Astrocyte (in vitro differentiated cells and primary cell): ENCODE results near the gene ARHGEF10L. TPM values are rescaled to one million over a fixed set of nuclear protein-coding genes. Genes with fewer than 3 reads are reported as not detected.

ENCODE experiments used
- DNase-seq: peaks from one replicate; pipeline ENCODE4 v3.0.0-alpha.2; 2010; ENCODE audit warnings: low read depth
- FAIRE-seq: peaks from 2 replicates; lab custom pipeline; 2011; peaks lifted over from hg19 to GRCh38; lab: Jason Lieb, UNC
- H2AFZ ChIP-seq: 2 replicates; pipeline ENCODE4 v1.6.0; 2012; ENCODE audit warnings: low read depth, low read length, inconsistent platforms
- H3K27ac ChIP-seq: 2 replicates; pipeline ENCODE4 v1.5.1; 2011; ENCODE audit warnings: low read depth, low read length, inconsistent platforms
- H3K27me3 ChIP-seq: 2 replicates; pipeline ENCODE4 v1.6.0; 2011; ENCODE audit warnings: low read length, inconsistent platforms; ENCODE audit not compliant: insufficient read depth
- H3K36me3 ChIP-seq: 2 replicates; pipeline ENCODE4 v1.5.1; 2011; ENCODE audit warnings: low read length, inconsistent platforms; ENCODE audit not compliant: insufficient read depth
- H3K4me1 ChIP-seq: 2 replicates; pipeline ENCODE4 v1.5.1; 2011; ENCODE audit warnings: low read length, inconsistent platforms; ENCODE audit not compliant: insufficient read depth
- H3K4me2 ChIP-seq: 2 replicates; pipeline ENCODE4 v1.6.0; 2012; ENCODE audit warnings: low read length, inconsistent platforms
- H3K4me3 ChIP-seq: 2 replicates; pipeline ENCODE4 v1.5.1; 2011; ENCODE audit warnings: low read depth, mild to moderate bottlenecking, low read length, inconsistent platforms; ENCODE audit not compliant: insufficient read depth
- H3K79me2 ChIP-seq: 2 replicates; pipeline ENCODE4 v1.6.0; 2012; ENCODE audit warnings: mild to moderate bottlenecking, low read length, inconsistent platforms; ENCODE audit not compliant: insufficient read depth
- H3K9ac ChIP-seq: 2 replicates; pipeline ENCODE4 v1.6.0; 2012; ENCODE audit warnings: mild to moderate bottlenecking, low read length, inconsistent platforms
- H3K9me3 ChIP-seq: 2 replicates; pipeline ENCODE4 v1.5.1; 2012; ENCODE audit warnings: low read depth, mild to moderate bottlenecking, low read length, inconsistent platforms; ENCODE audit not compliant: insufficient read depth
- H4K20me1 ChIP-seq: 2 replicates; pipeline ENCODE4 v1.6.0; 2012; ENCODE audit warnings: low read length, inconsistent platforms; ENCODE audit not compliant: insufficient read depth
- H3K27ac Mint-ChIP-seq: one replicate; pipeline ENCODE4 v1.8.0; 2021; ENCODE audit warnings: mild to moderate bottlenecking, mixed read lengths; ENCODE audit not compliant: unreplicated experiment
- H3K27me3 Mint-ChIP-seq: one replicate; pipeline ENCODE4 v1.8.0; 2021; ENCODE audit warnings: low read depth, mixed read lengths; ENCODE audit not compliant: unreplicated experiment
- H3K36me3 Mint-ChIP-seq: one replicate; pipeline ENCODE4 v1.8.0; 2021; ENCODE audit warnings: low read depth, mixed read lengths; ENCODE audit not compliant: unreplicated experiment
- H3K4me1 Mint-ChIP-seq: one replicate; pipeline ENCODE4 v1.8.0; 2021; ENCODE audit warnings: low read depth, mixed read lengths; ENCODE audit not compliant: unreplicated experiment
- H3K4me3 Mint-ChIP-seq: one replicate; pipeline ENCODE4 v1.8.0; 2021; ENCODE audit warnings: mild to moderate bottlenecking, moderate library complexity, mixed read lengths; ENCODE audit not compliant: unreplicated experiment
- H3K9me3 Mint-ChIP-seq: one replicate; pipeline ENCODE4 v1.8.0; 2021; ENCODE audit warnings: mild to moderate bottlenecking, mixed read lengths; ENCODE audit not compliant: unreplicated experiment
- EZH2 ChIP-seq: IDR thresholded peaks from 2 replicates; pipeline ENCODE4 v1.6.1; 2012; ENCODE audit warnings: mild to moderate bottlenecking, low read length, inconsistent platforms; ENCODE audit not compliant: insufficient read depth
- total RNA-seq: library from RNA; stranded (reverse); gene quantifications from 2 replicates; pipeline ENCODE4 v1.2.1, GENCODE V29; 2021
- TF ChIP-seq, protein P1 (sequence below): IDR thresholded peaks from 2 replicates; pipeline ENCODE4 v1.5.1; 2011; ENCODE audit warnings: low read depth, mild to moderate bottlenecking, inconsistent platforms, low read length, moderate library complexity; ENCODE audit not compliant: insufficient read depth

Gene ARHGEF10L
- total RNA-seq, 1 donor from 2014 or later = 14.2 TPM

DNA sequence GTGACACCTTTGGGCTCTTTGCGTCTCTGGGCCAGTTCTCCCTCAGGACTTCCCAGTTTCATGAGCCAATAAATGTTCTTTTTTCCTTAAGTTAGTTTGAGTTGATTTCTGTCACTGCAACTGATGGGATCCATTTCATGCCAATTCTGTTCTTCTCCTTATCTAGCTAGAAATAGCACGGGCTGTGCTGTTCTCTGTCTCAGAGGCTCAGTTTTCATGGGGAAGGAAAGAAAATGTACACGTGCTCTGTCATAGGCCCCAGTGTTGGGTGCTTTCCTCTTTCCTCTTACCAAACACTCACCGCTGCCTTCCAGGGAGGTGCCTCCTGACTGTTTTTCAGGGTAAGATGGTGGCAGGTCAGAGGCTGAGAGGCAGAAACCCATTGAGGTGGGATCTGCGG, 172.4 kb downstream of the ARHGEF10L start:
- H3K79me2 ChIP-seq = no peaks in the 10 kb centered on the region
- TF ChIP-seq EZH2 = no peak
- TF ChIP-seq, protein P1, sequence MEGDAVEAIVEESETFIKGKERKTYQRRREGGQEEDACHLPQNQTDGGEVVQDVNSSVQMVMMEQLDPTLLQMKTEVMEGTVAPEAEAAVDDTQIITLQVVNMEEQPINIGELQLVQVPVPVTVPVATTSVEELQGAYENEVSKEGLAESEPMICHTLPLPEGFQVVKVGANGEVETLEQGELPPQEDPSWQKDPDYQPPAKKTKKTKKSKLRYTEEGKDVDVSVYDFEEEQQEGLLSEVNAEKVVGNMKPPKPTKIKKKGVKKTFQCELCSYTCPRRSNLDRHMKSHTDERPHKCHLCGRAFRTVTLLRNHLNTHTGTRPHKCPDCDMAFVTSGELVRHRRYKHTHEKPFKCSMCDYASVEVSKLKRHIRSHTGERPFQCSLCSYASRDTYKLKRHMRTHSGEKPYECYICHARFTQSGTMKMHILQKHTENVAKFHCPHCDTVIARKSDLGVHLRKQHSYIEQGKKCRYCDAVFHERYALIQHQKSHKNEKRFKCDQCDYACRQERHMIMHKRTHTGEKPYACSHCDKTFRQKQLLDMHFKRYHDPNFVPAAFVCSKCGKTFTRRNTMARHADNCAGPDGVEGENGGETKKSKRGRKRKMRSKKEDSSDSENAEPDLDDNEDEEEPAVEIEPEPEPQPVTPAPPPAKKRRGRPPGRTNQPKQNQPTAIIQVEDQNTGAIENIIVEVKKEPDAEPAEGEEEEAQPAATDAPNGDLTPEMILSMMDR = no peak

DNA sequence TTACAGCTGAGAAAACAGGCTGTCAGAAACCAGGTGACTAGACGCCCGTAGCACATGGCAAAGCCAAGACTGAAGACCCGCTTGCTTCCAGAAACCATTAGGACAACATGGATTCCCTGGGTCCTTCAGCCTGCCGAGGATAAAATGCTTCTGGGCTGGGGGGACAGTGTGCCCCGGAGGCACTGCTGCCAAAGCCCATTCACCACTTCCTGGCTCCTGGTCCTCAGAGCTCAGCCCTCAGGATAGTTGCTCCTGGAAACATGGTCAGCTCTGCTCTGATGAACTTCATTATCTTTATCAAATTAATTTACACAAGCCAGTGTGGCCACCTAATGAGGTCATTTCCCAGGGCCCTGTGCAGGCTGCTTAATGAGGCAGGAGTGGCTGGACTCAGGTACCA, 174.5 kb downstream of the ARHGEF10L start:
- TF ChIP-seq, protein P1 = no peak
- TF ChIP-seq EZH2 = no peak
- Histone ChIP-seq H3K27me3 (peaks cover 4% of the 10 kb centered on the region), H3K4me1 (no peaks in the 10 kb centered on the region), H2AFZ (no peak overlapping the region), H3K79me2 (no peaks in the 10 kb centered on the region), H3K27ac (no peak overlapping the region), H3K9me3 (no peaks in the 10 kb centered on the region), H3K9ac (no peak overlapping the region), H3K4me2 (no peak overlapping the region), H4K20me1 (no peaks in the 10 kb centered on the region), H3K4me3 (no peak overlapping the region), H3K36me3 (no peaks in the 10 kb centered on the region)
- Mint-ChIP-seq H3K27me3 (peaks cover 31% of the 10 kb centered on the region), H3K9me3 (no peaks in the 10 kb centered on the region), H3K4me1 (no peaks in the 10 kb centered on the region), H3K4me3 (no peak overlapping the region), H3K36me3 (no peaks in the 10 kb centered on the region), H3K27ac (no peak overlapping the region)
- no peak for DNase-seq
- FAIRE-seq = no peak

More for the DNA sequence above, 172.4 kb downstream of the ARHGEF10L start:
- H3K36me3 ChIP-seq = no peaks in the 10 kb centered on the region
- DNase-seq (no peak), FAIRE-seq (no peak)
- H3K4me1 ChIP-seq = no peaks in the 10 kb centered on the region
- H2AFZ ChIP-seq = no peak overlapping the region
- H3K27me3 ChIP-seq = peaks cover 4% of the 10 kb centered on the region
- H3K4me2 ChIP-seq = no peak overlapping the region
- peaks cover 28% of the 10 kb centered on the region for H3K27me3 Mint-ChIP-seq
- H3K4me3 Mint-ChIP-seq = no peak overlapping the region
- H4K20me1 ChIP-seq = no peaks in the 10 kb centered on the region
- no peak overlapping the region for H3K9ac ChIP-seq
- H3K27ac Mint-ChIP-seq = no peak overlapping the region
- H3K9me3 Mint-ChIP-seq = no peaks in the 10 kb centered on the region
- H3K36me3 Mint-ChIP-seq = no peaks in the 10 kb centered on the region
- H3K9me3 ChIP-seq = no peaks in the 10 kb centered on the region
- no peak overlapping the region for H3K27ac ChIP-seq
- H3K4me1 Mint-ChIP-seq = no peaks in the 10 kb centered on the region
- no peak overlapping the region for H3K4me3 ChIP-seq

DNA sequence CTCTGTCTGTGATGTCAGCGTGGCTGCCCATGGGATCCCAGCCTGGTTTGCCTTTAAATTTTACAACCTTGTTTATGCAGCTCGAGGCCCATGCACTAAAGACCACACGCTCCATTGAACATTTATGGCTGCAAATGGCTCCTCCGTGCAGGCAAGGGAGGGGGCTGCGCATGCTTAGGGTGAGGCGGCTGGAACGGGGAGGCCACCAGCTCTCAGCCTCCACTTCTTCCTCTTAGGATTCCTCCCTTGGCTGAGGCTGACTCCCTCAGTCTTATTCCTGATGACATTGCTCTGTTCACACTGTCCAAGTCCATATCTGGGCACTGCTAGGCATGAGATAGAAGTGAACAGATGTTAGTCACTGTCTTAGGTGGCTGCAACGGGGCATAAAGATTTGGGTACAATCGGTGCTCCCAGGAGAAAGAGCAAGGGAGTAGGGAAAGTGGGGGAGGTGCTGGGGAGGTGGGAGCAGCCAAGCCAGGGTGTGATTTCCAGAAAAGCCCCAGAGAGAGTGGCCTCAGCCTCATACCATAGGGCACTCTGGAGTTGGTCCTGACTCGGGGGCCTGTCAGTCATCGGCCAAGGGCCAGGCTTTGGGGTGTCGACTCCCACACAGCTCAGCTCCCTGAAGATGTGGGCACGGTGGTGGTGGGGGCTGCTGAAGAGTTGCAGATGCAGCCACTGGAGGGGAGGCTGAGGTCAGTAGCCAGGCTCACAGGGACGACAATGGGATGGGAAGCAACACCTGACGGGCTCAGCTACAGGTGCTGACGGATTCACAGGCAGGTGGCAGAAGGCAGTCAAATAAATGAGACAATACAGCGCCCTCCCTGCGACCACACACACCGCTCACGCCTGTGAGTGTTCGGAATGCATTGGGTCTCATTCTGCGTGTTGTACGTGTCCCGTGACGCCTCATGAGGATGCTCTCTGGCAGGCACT, 178.4 kb downstream of the ARHGEF10L start:
- Histone ChIP-seq H3K9me3 (no peaks in the 10 kb centered on the region), H3K9ac (no peak overlapping the region), H3K79me2 (no peaks in the 10 kb centered on the region), H3K36me3 (no peaks in the 10 kb centered on the region), H2AFZ (no peak overlapping the region), H3K4me3 (no peak overlapping the region), H3K27ac (no peak overlapping the region), H4K20me1 (no peaks in the 10 kb centered on the region), H3K27me3 (peaks cover 4% of the 10 kb centered on the region), H3K4me1 (no peaks in the 10 kb centered on the region), H3K4me2 (no peak overlapping the region)
- Mint-ChIP-seq H3K4me3 (no peak overlapping the region), H3K27ac (no peak overlapping the region), H3K36me3 (no peaks in the 10 kb centered on the region), H3K27me3 (peaks cover 28% of the 10 kb centered on the region), H3K9me3 (peaks cover 2% of the 10 kb centered on the region), H3K4me1 (peaks cover 1% of the 10 kb centered on the region)
- DNase-seq (no peak), FAIRE-seq (no peak)
- TF ChIP-seq EZH2 = no peak
- TF ChIP-seq, protein P1 = no peak
